ENCODE data around the gene LPP.

LPP gene

GRCh38 chr3:188712248-188712924 is 558.4 kb downstream of the LPP start:
- H3K4me3 ChIP-seq (ENCODE audit: severe bottlenecking) = no peak overlapping the region
- H3K4me1 ChIP-seq (ENCODE audit: insufficient read depth, poor library complexity, severe bottlenecking) = no peaks in the 10 kb centered on the region
- no peaks in the 10 kb centered on the region for H3K36me3 ChIP-seq (ENCODE audit: low read depth)
- H3K27me3 ChIP-seq (ENCODE audit: insufficient read depth, poor library complexity, severe bottlenecking) = no peaks in the 10 kb centered on the region
- no peak for TF ChIP-seq CTCF (IDR thresholded peaks at IDR 0.05; ENCODE audit: poor library complexity, severe bottlenecking)
- DNase-seq (ENCODE audit: low spot score) (no peak), ATAC-seq (ENCODE audit: low read depth) (peak; percentile 56)
- H3K27ac ChIP-seq (ENCODE audit: poor library complexity, severe bottlenecking) = no peak overlapping the region
- H3K9me3 ChIP-seq (ENCODE audit: severe bottlenecking) = no peaks in the 10 kb centered on the region

- ATAC-seq (ENCODE audit: low read depth) = no peak
- H3K4me3 ChIP-seq (ENCODE audit: severe bottlenecking) = no peak overlapping the region
- DNase-seq (ENCODE audit: low spot score) = no peak
- H3K36me3 ChIP-seq (ENCODE audit: low read depth) = no peaks in the 10 kb centered on the region
- H3K27ac ChIP-seq (ENCODE audit: poor library complexity, severe bottlenecking) = no peak overlapping the region
- H3K9me3 ChIP-seq (ENCODE audit: severe bottlenecking) = no peaks in the 10 kb centered on the region
- H3K4me1 ChIP-seq (ENCODE audit: insufficient read depth, poor library complexity, severe bottlenecking) = no peaks in the 10 kb centered on the region
- no peaks in the 10 kb centered on the region for H3K27me3 ChIP-seq (ENCODE audit: insufficient read depth, poor library complexity, severe bottlenecking)
- no peak for TF ChIP-seq CTCF (IDR thresholded peaks at IDR 0.05; ENCODE audit: poor library complexity, severe bottlenecking)
Measured at GRCh38 chr3:188712991-188713390, 559.0 kb downstream of the LPP start.

- H3K4me3 ChIP-seq (ENCODE audit: severe bottlenecking) = no peak overlapping the region
- no peak for TF ChIP-seq CTCF (IDR thresholded peaks at IDR 0.05; ENCODE audit: poor library complexity, severe bottlenecking)
- ATAC-seq (ENCODE audit: low read depth) (no peak), DNase-seq (ENCODE audit: low spot score) (no peak)
- H3K36me3 ChIP-seq (ENCODE audit: low read depth) = no peaks in the 10 kb centered on the region
- H3K4me1 ChIP-seq (ENCODE audit: insufficient read depth, poor library complexity, severe bottlenecking) = peaks cover 4% of the 10 kb centered on the region
- no peak overlapping the region for H3K27ac ChIP-seq (ENCODE audit: poor library complexity, severe bottlenecking)
- H3K9me3 ChIP-seq (ENCODE audit: severe bottlenecking) = no peaks in the 10 kb centered on the region
- no peaks in the 10 kb centered on the region for H3K27me3 ChIP-seq (ENCODE audit: insufficient read depth, poor library complexity, severe bottlenecking)
Measured at GRCh38 chr3:188719545-188719944, 565.6 kb downstream of the LPP start.

GRCh38 chr3:188720215-188720614 is 566.3 kb downstream of the LPP start:
- no peak for TF ChIP-seq CTCF (IDR thresholded peaks at IDR 0.05; ENCODE audit: poor library complexity, severe bottlenecking)
- H3K27ac ChIP-seq (ENCODE audit: poor library complexity, severe bottlenecking) = no peak overlapping the region

GRCh38 chr3:188720636-188721035 is 566.7 kb downstream of the LPP start:
- no peaks in the 10 kb centered on the region for H3K27me3 ChIP-seq (ENCODE audit: insufficient read depth, poor library complexity, severe bottlenecking)
- no peaks in the 10 kb centered on the region for H3K9me3 ChIP-seq (ENCODE audit: severe bottlenecking)
- DNase-seq (ENCODE audit: low spot score) = no peak
- peak; percentile 56; the same call in 2 of the 3 replicates for ATAC-seq (ENCODE audit: low read depth)
- no peak for TF ChIP-seq CTCF (IDR thresholded peaks at IDR 0.05; ENCODE audit: poor library complexity, severe bottlenecking)
- H3K27ac ChIP-seq (ENCODE audit: poor library complexity, severe bottlenecking) = no peak overlapping the region
- peaks cover 4% of the 10 kb centered on the region for H3K4me1 ChIP-seq (ENCODE audit: insufficient read depth, poor library complexity, severe bottlenecking)
- H3K36me3 ChIP-seq (ENCODE audit: low read depth) = no peaks in the 10 kb centered on the region
- H3K4me3 ChIP-seq (ENCODE audit: severe bottlenecking) = no peak overlapping the region

More at GRCh38 chr3:188720215-188720614, 566.3 kb downstream of the LPP start:
- Histone ChIP-seq H3K9me3 (ENCODE audit: severe bottlenecking) (no peaks in the 10 kb centered on the region), H3K27me3 (ENCODE audit: insufficient read depth, poor library complexity, severe bottlenecking) (no peaks in the 10 kb centered on the region), H3K36me3 (ENCODE audit: low read depth) (no peaks in the 10 kb centered on the region), H3K4me1 (ENCODE audit: insufficient read depth, poor library complexity, severe bottlenecking) (peaks cover 4% of the 10 kb centered on the region), H3K4me3 (ENCODE audit: severe bottlenecking) (no peak overlapping the region)
- DNase-seq (ENCODE audit: low spot score) (no peak), ATAC-seq (ENCODE audit: low read depth) (no peak)
